ENCODE measurements around the gene PATE3.

DNA sequence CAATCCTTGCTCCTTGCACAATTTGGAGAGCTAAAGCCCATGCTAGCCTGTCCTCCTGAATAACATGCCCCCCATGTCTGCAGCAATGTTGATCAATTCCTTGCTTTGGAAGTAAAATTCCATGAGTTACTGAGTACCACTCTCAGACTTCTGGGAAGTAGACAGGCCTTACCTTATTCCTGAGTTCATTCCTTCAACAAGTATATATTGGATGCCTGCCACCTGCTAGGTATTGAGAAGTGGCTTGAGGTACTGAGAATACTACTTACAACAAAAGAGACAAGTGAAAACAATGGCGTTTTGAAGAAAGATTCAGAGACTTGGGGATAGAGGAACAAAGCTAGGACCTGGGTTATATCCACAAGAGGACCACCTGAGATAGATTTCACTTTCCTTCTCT, 21.7 kb upstream of the PATE3 start:
- TF ChIP-seq, protein P1, sequence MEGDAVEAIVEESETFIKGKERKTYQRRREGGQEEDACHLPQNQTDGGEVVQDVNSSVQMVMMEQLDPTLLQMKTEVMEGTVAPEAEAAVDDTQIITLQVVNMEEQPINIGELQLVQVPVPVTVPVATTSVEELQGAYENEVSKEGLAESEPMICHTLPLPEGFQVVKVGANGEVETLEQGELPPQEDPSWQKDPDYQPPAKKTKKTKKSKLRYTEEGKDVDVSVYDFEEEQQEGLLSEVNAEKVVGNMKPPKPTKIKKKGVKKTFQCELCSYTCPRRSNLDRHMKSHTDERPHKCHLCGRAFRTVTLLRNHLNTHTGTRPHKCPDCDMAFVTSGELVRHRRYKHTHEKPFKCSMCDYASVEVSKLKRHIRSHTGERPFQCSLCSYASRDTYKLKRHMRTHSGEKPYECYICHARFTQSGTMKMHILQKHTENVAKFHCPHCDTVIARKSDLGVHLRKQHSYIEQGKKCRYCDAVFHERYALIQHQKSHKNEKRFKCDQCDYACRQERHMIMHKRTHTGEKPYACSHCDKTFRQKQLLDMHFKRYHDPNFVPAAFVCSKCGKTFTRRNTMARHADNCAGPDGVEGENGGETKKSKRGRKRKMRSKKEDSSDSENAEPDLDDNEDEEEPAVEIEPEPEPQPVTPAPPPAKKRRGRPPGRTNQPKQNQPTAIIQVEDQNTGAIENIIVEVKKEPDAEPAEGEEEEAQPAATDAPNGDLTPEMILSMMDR (IDR thresholded peaks at IDR 0.05; ENCODE audit: insufficient read depth, low read depth, low read length): no peak
- no peak for TF ChIP-seq EZH2 (IDR thresholded peaks at IDR 0.05; ENCODE audit: insufficient read depth, low read length)
